Mesendoderm (in vitro differentiated cells): ENCODE measurements around the gene RASGRF1.
"Not testable (repeated sequence)": the region's sequence is repeated elsewhere in the genome, so short reads cannot be mapped to it uniquely, and the experiment has no call there.

Source experiments
- DNase-seq: peaks from one replicate; pipeline ENCODE4 v3.0.0; 2013
- H2AK5ac ChIP-seq: 2 replicates; pipeline ENCODE4 v1.6.1; 2013; ENCODE audit warnings: low read length, inconsistent platforms
- H2BK120ac ChIP-seq: 2 replicates; pipeline ENCODE4 v1.6.1; 2013; ENCODE audit warnings: low read depth, mild to moderate bottlenecking, low read length, moderate library complexity, mixed read lengths
- H2BK15ac ChIP-seq: replicated peaks from 2 replicates; pipeline ENCODE4 v1.6.1; 2013; ENCODE audit warnings: low read depth, mild to moderate bottlenecking, moderate library complexity
- H2BK5ac ChIP-seq: 2 replicates; pipeline ENCODE4 v1.6.1; 2013; ENCODE audit warnings: low read length, inconsistent platforms
- H3K18ac ChIP-seq: 2 replicates; pipeline ENCODE4 v1.6.1; 2013; ENCODE audit warnings: mild to moderate bottlenecking, low read length, mixed read lengths
- H3K23ac ChIP-seq: one replicate; pipeline ENCODE4 v1.6.1; 2013; ENCODE audit warnings: low read length
- H3K27ac ChIP-seq: 2 replicates; pipeline ENCODE4 v1.5.1; 2013; ENCODE audit warnings: low read depth, mild to moderate bottlenecking, inconsistent platforms, low read length, moderate library complexity
- H3K27me3 ChIP-seq: 2 replicates; pipeline ENCODE4 v1.6.1; 2013; ENCODE audit warnings: low read length, control low read depth, mild to moderate bottlenecking, inconsistent platforms; ENCODE audit not compliant: insufficient read depth, poor library complexity
- H3K36me3 ChIP-seq: 2 replicates; pipeline ENCODE4 v1.6.1; 2013; ENCODE audit warnings: low read length, inconsistent platforms; ENCODE audit not compliant: control insufficient read depth, insufficient read depth
- H3K4ac ChIP-seq: one replicate; pipeline ENCODE4 v1.6.1; 2013; ENCODE audit warnings: low read depth, mild to moderate bottlenecking, low read length, moderate library complexity
- H3K4me1 ChIP-seq: 2 replicates; pipeline ENCODE4 v1.6.1; 2013; ENCODE audit warnings: low read depth, low read length, inconsistent platforms; ENCODE audit not compliant: control insufficient read depth
- H3K4me2 ChIP-seq: 2 replicates; pipeline ENCODE4 v1.6.1; 2013; ENCODE audit warnings: low read length
- H3K4me3 ChIP-seq: 2 replicates; pipeline ENCODE4 v1.5.1; 2013; ENCODE audit warnings: mild to moderate bottlenecking, low read length
- H3K56ac ChIP-seq: one replicate; pipeline ENCODE4 v1.6.1; 2013; ENCODE audit warnings: low read length
- H3K79me1 ChIP-seq: 2 replicates; pipeline ENCODE4 v1.6.1; 2013; ENCODE audit warnings: low read length, inconsistent platforms
- H3K79me2 ChIP-seq: 2 replicates; pipeline ENCODE4 v1.6.1; 2013; ENCODE audit warnings: mild to moderate bottlenecking, low read length; ENCODE audit not compliant: control insufficient read depth, insufficient read depth
- H3K9ac ChIP-seq: 2 replicates; pipeline ENCODE4 v1.6.1; 2013; ENCODE audit warnings: low read length, inconsistent platforms
- H4K5ac ChIP-seq: one replicate; pipeline ENCODE4 v1.6.1; 2013; ENCODE audit warnings: low read length
- H4K8ac ChIP-seq: one replicate; pipeline ENCODE4 v1.6.1; 2013; ENCODE audit warnings: low read depth, mild to moderate bottlenecking, control low read depth, low read length, moderate library complexity
- WGBS: extraction: QIAGEN DNeasy Blood & Tissue Kit; methylation state at CpG from one replicate; pipeline ENCODE4 v1.1.7; 2013; ENCODE audit warnings: low lambda C conversion rate, missing lambda C conversion rate; ENCODE audit not compliant: insufficient coverage; ENCODE audit errors: extremely low coverage; 5-methylcytosine and 5-hydroxymethylcytosine counted together

The RASGRF1 gene

DNA sequence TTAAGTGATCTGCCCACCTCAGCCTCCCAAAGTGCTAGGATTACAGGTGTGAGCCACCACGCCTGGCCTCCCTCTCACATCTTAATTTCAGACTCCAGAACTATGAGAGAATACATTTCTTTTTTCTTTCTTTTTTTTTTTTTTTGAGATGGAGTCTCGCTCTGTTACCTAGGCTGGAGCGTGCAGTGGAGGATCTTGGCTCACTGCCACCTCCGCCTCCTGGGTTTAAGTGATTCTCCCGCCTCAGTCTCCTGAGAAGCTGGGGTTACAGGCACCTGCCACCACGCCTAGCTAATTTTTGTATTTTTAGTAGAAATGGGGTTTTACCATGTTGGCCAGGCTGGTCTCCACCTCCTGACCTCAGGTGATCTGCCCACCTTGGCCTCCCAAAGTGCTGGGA lies 95.4 kb downstream of the RASGRF1 start:
- H3K4me1 ChIP-seq, H4K8ac ChIP-seq, H3K27me3 ChIP-seq, H3K9ac ChIP-seq, H2BK5ac ChIP-seq, H3K23ac ChIP-seq, H4K5ac ChIP-seq, H3K27ac ChIP-seq, H3K4me3 ChIP-seq, H2BK15ac ChIP-seq, DNase-seq, H2BK120ac ChIP-seq, H3K79me2 ChIP-seq, H2AK5ac ChIP-seq, H3K79me1 ChIP-seq, H3K18ac ChIP-seq, H3K4me2 ChIP-seq, H3K56ac ChIP-seq, H3K4ac ChIP-seq, H3K36me3 ChIP-seq: not testable (repeated sequence)
- whole genome bisulfite sequencing, result no CpG with 5 or more reads among the region's 6 CpGs

DNA sequence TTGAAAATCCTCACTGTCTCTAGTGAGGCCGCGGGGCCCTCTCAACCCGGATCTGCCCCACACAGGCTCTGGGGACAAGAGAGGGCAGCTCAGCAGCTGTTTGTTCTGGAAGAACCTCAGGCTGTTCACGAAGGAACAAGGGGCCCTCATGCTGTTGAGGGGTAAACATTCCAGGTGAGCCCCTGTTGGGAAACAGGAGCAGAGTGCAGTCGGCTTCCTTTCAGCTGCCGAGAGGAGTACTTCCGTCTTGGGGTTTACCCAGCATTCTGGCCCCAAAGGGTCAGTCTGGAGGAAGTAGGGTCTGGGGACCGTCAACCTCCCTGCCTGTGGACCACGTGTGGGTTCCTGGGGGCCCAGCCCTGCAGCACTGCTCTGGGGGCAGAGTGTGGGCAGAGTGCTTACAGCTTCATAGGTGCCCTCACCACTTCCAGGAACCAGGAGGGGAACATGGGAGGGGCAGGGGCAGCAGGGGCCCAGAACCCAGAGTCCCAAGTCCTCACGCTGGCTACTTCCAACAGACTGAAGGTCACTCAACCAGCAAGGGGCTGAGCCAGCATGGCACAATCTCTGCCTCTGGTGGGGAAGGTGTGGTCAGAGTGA lies 96.5 kb downstream of the RASGRF1 start:
- Histone ChIP-seq H3K18ac (no peak overlapping the region), H2BK120ac (no peak overlapping the region), H3K4me3 (no peak overlapping the region), H2AK5ac (no peak overlapping the region), H2BK5ac (no peak overlapping the region), H3K4ac (no peak overlapping the region), H3K79me2 (no peaks in the 10 kb centered on the region), H4K8ac (no peak overlapping the region), H3K27ac (no peak overlapping the region), H3K9ac (no peak overlapping the region), H4K5ac (no peak overlapping the region), H3K23ac (no peak overlapping the region), H3K4me1 (no peaks in the 10 kb centered on the region), H3K79me1 (no peaks in the 10 kb centered on the region), H2BK15ac (no peak overlapping the region), H3K27me3 (no peaks in the 10 kb centered on the region), H3K4me2 (no peak overlapping the region), H3K36me3 (no peaks in the 10 kb centered on the region), H3K56ac (no peak overlapping the region)
- WGBS, result no CpG with 5 or more reads among the region's 10 CpGs
- DNase-seq, result no peak

DNA sequence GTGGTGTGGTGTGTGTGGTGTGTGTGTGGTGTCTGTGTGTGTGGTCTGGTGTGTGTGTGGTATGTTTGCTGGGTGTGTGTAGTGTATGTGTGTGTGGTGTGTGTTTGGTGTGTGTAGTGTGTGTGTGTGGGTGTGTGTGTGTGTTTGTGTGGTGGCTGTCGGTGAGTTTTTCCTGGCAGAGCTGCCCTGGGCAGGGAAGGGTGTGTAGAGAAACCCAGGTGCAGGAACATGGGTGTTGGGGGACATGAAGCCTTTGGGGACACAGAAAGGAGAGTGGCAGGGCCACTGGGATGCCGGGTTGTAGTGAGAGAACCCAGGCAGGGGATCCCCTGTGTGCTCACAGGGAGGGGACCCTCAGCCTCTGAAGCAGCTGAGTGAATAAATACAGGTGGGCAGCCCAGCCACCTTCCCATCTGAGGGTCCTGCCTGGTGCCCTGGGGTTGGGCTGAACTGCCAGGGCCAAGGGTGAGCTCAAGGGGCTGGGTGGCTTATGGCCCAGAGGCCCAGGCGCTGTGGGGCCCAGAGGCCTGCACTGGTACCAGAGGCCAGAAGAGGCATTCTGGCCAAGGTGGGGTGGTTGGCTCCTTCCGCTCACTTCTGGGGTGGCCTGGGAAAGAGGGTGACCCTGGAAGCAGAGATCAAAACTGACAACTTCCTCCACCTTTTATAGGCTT lies 97.2 kb downstream of the RASGRF1 start:
- WGBS, result no CpG with 5 or more reads among the region's 4 CpGs
- Histone ChIP-seq H3K79me1 (no peaks in the 10 kb centered on the region), H2BK5ac (no peak overlapping the region), H3K4me3 (no peak overlapping the region), H3K4me1 (no peaks in the 10 kb centered on the region), H3K9ac (no peak overlapping the region), H2BK15ac (no peak overlapping the region), H3K79me2 (no peaks in the 10 kb centered on the region), H3K4ac (no peak overlapping the region), H3K4me2 (no peak overlapping the region), H2AK5ac (no peak overlapping the region), H4K5ac (no peak overlapping the region), H3K18ac (no peak overlapping the region), H2BK120ac (no peak overlapping the region), H3K27ac (no peak overlapping the region), H4K8ac (no peak overlapping the region), H3K27me3 (no peaks in the 10 kb centered on the region), H3K56ac (no peak overlapping the region), H3K23ac (no peak overlapping the region), H3K36me3 (no peaks in the 10 kb centered on the region)
- no peak for DNase-seq

DNA sequence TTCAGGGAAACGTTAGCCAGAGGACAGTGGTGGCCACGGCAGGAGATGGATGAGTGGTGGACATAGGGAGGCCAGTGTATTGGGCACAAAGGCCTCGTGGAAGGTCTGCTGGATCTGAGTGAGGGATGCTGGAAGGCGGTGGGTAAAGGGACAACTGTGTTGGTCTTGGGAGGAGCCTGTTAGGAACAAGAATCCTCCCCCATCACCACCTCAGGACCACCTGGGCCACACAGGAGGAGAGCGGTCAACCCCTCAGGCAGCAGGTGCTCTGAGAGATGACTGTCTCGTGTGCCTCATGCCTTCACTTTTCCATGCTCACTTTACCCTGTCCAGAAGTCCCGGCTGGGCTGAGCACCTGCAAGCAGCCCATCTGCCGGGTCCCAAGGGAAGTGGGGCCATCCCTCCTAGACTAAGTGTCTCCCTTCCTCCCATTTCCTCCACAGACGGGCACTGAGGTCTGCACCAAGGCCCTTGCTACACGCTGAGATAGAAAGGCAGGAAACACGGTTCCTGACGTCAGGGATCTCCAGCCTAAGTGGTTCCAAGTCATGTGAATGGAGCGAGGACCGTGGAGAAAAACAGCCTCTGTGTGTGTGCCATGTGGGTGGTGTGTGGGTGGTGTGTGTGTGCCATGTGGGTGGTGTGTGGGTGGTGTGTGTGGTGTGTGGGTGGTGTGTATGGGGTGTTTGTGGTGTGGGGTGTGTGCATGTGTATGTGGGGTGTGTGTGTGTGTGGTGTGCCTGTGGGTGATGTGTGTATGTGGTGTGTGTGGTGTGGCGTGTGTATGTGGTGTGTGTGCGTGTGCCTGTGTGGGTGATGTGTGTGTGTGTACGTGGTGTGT lies 97.9 kb downstream of the RASGRF1 start:
- H3K27ac ChIP-seq, result no peak overlapping the region
- H3K4me2 ChIP-seq, result no peak overlapping the region
- WGBS, result 100% methylated on average over 1 of the region's 17 CpGs
- H3K27me3 ChIP-seq, result no peaks in the 10 kb centered on the region
- H3K23ac ChIP-seq, result no peak overlapping the region
- H3K4me1 ChIP-seq, result no peaks in the 10 kb centered on the region
- H3K36me3 ChIP-seq, result no peaks in the 10 kb centered on the region
- no peak overlapping the region for H4K8ac ChIP-seq
- H3K9ac ChIP-seq, result no peak overlapping the region
- H2AK5ac ChIP-seq, result no peak overlapping the region
- no peak overlapping the region for H3K4me3 ChIP-seq
- H3K4ac ChIP-seq, result no peak overlapping the region
- no peaks in the 10 kb centered on the region for H3K79me1 ChIP-seq
- H2BK120ac ChIP-seq, result no peak overlapping the region
- no peak for DNase-seq
- H4K5ac ChIP-seq, result no peak overlapping the region
- no peak overlapping the region for H2BK5ac ChIP-seq
- H2BK15ac ChIP-seq, result no peak overlapping the region
- no peak overlapping the region for H3K18ac ChIP-seq
- H3K56ac ChIP-seq, result no peak overlapping the region
- no peaks in the 10 kb centered on the region for H3K79me2 ChIP-seq

DNA sequence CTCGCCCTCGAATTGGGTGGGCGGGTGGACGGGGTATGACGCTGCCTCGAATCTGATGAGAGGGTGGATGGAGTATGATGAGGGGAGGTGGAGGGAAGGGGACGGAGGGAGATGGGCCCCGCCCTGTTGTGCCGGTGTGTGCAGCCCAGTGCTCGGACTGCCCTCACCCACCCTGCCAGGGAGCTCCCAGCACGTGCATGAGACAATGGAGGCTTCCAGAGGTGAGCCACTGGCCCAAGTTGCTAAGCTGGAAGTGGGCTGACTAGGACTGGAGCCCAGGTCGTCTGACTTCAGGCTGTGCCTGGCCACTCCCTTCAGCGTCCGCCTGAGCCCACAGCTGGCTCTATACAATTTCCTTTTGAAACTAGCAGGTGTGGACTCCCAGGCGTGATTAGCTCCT lies 98.7 kb downstream of the RASGRF1 start:
- no peak overlapping the region for H2BK15ac ChIP-seq
- no peaks in the 10 kb centered on the region for H3K79me1 ChIP-seq
- H3K4me3 ChIP-seq, result no peak overlapping the region
- H4K5ac ChIP-seq, result no peak overlapping the region
- H3K79me2 ChIP-seq, result no peaks in the 10 kb centered on the region
- H3K4ac ChIP-seq, result no peak overlapping the region
- H3K4me1 ChIP-seq, result no peaks in the 10 kb centered on the region
- no peaks in the 10 kb centered on the region for H3K27me3 ChIP-seq
- WGBS, result no CpG with 5 or more reads among the region's 15 CpGs
- no peaks in the 10 kb centered on the region for H3K36me3 ChIP-seq
- H3K56ac ChIP-seq, result no peak overlapping the region
- no peak overlapping the region for H3K18ac ChIP-seq
- H4K8ac ChIP-seq, result no peak overlapping the region
- H2BK120ac ChIP-seq, result no peak overlapping the region
- H3K27ac ChIP-seq, result no peak overlapping the region
- H2BK5ac ChIP-seq, result no peak overlapping the region
- H3K4me2 ChIP-seq, result no peak overlapping the region
- no peak overlapping the region for H3K23ac ChIP-seq
- H3K9ac ChIP-seq, result no peak overlapping the region
- H2AK5ac ChIP-seq, result no peak overlapping the region
- no peak for DNase-seq
